ENCODE results near the gene CAMK1. TPM values are rescaled to one million over a fixed set of nuclear protein-coding genes. Genes with fewer than 3 reads are reported as not detected.

CAMK1 gene
- total RNA-seq, 1 experiment from 2014 or later: 9.7 TPM

GRCh38 chr3:9744162-9744561 lies 25.6 kb downstream of the CAMK1 start:
- in situ Hi-C loops (cut with HindIII; ENCODE audit: low pct_unique_long_range_greater_than_20kb, low sequenced_read_pairs): no loop called here
- no peak for DNase-seq (ENCODE audit: low read depth, low spot score)
- intact Hi-C loops (cut with micrococcal nuclease; ENCODE audit: unreplicated experiment): no loop called here
- Histone ChIP-seq H3K27ac (ENCODE audit: low read length) (no peak overlapping the region), H3K4me1 (ENCODE audit: control insufficient read depth, insufficient read depth, low read length) (no peaks in the 10 kb centered on the region), H3K9me3 (ENCODE audit: control insufficient read depth, insufficient read depth, low read depth, low read length) (no peaks in the 10 kb centered on the region), H3K36me3 (ENCODE audit: control insufficient read depth, insufficient read depth, low read length) (peaks cover 5% of the 10 kb centered on the region), H3K27me3 (ENCODE audit: control insufficient read depth, insufficient read depth, low read length) (no peaks in the 10 kb centered on the region), H3K4me3 (ENCODE audit: low read depth in 2 of 2, low read length in 2 of 2) (no peak overlapping the region)
- POLR2A ChIA-PET: no interaction called here
- no TSS peak for BruUV-seq (replicated peaks)
- TF ChIP-seq SIN3A (IDR thresholded peaks at IDR 0.05; ENCODE audit: borderline replicate concordance, insufficient read depth, low read depth, low read length) (no peak), REST (IDR thresholded peaks at IDR 0.05; ENCODE audit: insufficient read depth in 1 of 2, low read depth in 2 of 2, low read length in 1 of 2) (no peak), TCF7L2 (IDR thresholded peaks at IDR 0.05; ENCODE audit: low read depth, low read length) (no peak), POLR2AphosphoS5 (IDR thresholded peaks at IDR 0.05; ENCODE audit: low read depth, low read length) (no peak), CTCF (IDR thresholded peaks at IDR 0.05) (no peak)
- CTCF ChIA-PET: no interaction called here
- no peak for ATAC-seq

GRCh38 chr3:9743548-9743947 lies 26.2 kb downstream of the CAMK1 start:
- H3K4me1 ChIP-seq (ENCODE audit: control insufficient read depth, insufficient read depth, low read length): no peaks in the 10 kb centered on the region
- peaks cover 5% of the 10 kb centered on the region for H3K36me3 ChIP-seq (ENCODE audit: control insufficient read depth, insufficient read depth, low read length)
- H3K9me3 ChIP-seq (ENCODE audit: control insufficient read depth, insufficient read depth, low read depth, low read length): no peaks in the 10 kb centered on the region
- no peak overlapping the region for H3K27ac ChIP-seq (ENCODE audit: low read length)
- H3K27me3 ChIP-seq (ENCODE audit: control insufficient read depth, insufficient read depth, low read length): no peaks in the 10 kb centered on the region
- CTCF ChIA-PET: no interaction called here
- POLR2A ChIA-PET: no interaction called here
- in situ Hi-C loops (cut with HindIII; ENCODE audit: low pct_unique_long_range_greater_than_20kb, low sequenced_read_pairs) (no loop called here), intact Hi-C loops (cut with micrococcal nuclease; ENCODE audit: unreplicated experiment) (no loop called here)
- DNase-seq (ENCODE audit: low read depth, low spot score) (no peak), ATAC-seq (no peak)
- no TSS peak for BruUV-seq (replicated peaks)
- no peak overlapping the region for H3K4me3 ChIP-seq (ENCODE audit: low read depth in 2 of 2, low read length in 2 of 2)
- TF ChIP-seq REST (IDR thresholded peaks at IDR 0.05; ENCODE audit: insufficient read depth in 1 of 2, low read depth in 2 of 2, low read length in 1 of 2) (no peak), CTCF (IDR thresholded peaks at IDR 0.05) (no peak), TCF7L2 (IDR thresholded peaks at IDR 0.05; ENCODE audit: low read depth, low read length) (no peak), POLR2AphosphoS5 (IDR thresholded peaks at IDR 0.05; ENCODE audit: low read depth, low read length) (no peak), SIN3A (IDR thresholded peaks at IDR 0.05; ENCODE audit: borderline replicate concordance, insufficient read depth, low read depth, low read length) (no peak)

Data from Panc1 (cell line).